Measurements from ENCODE around the gene BORCS6.

Gene BORCS6

DNA sequence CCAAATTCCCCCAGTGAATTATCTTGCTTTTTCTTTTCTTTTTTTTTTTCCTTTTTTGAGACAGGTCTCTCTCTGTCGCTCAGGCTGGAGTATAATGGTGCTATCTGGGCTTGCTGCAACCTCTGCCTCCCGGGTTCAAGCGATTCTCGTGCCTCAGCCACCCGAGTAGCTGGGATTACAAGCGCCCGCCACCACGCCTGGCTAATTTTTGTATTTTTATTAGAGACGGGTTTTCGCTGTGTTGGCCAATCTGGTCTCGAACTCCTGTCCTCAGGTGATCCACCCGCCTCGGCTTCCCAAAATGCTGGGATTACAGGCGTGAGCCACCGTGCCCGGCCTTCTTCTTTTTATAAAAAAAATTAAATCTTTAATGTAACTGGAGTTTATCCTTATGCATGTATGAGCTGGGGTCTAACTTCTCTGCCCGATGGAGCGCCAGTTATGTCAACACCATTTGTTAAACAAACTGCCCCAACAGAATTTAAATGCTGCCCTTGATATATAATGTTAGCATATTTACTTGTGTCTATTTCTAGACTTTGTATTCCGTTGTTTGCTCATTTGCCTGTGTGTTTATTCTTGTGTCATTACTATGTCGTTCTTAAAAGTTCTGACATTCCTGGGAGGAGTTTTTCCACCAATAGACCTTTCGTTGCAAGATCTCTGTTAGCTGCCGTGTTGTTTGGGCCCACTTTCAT, 20.9 kb upstream of the BORCS6 start:
- DNase-seq, result no peak

DNA sequence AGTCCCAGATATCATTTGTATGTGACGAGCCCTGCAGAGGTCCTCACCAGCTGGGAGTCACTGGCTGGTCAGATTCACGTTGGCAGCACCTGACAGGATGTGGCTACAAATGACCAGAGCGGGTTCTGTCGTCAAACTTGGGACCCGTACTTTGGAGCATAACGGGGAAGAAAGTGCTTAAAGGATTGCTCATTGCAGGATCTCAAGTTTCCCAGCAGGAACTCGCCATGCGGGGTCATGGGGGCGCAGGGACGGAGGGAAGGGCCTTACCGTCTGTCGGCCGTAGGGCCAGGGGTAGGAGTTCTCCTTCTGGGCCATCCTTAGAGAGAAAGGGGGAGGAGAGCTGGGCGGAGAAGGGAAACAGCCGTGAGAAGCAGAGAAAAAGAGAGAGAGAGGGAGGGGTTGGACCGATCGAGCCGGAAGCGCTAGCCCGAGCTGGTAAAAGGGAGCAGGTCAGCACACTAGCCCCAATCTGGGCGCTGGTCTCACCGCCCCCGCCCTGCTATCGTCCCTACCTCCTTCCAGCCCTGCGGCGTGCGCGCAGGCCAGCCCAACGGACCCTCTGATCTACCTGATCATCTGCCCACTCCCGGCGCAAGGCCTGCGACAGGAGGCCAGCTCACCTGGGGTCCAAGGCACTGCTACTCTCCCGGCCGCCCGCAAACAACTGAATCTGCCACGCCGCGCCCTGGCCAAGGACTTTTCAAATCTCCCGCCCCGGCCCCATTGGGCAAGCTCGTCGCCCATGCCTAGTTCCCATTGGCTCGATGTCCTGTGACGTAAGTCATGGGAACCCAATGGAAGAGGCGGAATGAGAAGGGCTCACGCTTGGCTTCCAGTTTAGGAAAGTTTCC, 20.2 kb upstream of the BORCS6 start, which contains the start of gene AURKB:
TSS of gene AURKB (minus strand) at position 669 of the 854 bp plus-strand sequence. CDS start at position 318, 351 bp downstream.
- DNase-seq, result peak; percentile 93

- DNase-seq, result no peak
These were observed 16.6 kb upstream of the BORCS6 start for GRCh38 chr17:8206536-8206935.

DNA sequence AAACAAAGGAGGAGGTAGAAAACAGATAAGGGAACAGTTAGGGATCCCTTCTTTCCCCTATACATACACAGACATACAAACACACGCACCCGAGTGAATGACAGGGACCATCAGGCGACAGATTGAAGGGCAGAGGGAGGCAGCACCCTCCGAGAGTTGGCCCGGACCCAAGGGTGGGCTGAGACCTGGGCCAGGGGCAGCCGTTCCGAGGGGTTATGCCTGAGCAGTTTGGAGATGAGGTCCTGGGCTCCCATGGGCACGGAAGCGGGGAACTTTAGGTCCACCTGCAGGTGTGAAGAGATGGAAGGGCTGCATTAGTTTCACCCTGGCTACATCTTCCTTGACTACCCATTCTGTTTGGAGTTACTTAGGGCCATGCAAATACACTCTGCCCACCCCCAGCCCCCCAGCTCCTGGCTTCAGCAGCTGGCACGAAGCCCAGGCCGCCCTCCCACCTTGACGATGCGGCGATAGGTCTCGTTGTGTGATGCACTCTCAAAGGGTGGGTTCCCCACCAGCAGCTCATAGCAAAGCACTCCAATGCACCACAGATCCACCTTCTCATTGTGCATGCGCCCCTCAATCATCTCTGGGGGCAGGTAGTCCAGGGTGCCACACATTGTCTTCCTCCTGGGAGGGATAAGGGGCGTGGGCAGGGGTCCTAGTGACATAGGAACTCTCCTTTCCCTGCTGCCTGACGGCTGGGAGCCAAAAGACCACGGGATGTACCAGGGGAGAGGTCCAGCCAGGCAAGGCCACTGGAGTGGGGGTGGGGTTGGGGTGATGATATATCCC, 15.0 kb upstream of the BORCS6 start:
- DNase-seq, result no peak

DNA sequence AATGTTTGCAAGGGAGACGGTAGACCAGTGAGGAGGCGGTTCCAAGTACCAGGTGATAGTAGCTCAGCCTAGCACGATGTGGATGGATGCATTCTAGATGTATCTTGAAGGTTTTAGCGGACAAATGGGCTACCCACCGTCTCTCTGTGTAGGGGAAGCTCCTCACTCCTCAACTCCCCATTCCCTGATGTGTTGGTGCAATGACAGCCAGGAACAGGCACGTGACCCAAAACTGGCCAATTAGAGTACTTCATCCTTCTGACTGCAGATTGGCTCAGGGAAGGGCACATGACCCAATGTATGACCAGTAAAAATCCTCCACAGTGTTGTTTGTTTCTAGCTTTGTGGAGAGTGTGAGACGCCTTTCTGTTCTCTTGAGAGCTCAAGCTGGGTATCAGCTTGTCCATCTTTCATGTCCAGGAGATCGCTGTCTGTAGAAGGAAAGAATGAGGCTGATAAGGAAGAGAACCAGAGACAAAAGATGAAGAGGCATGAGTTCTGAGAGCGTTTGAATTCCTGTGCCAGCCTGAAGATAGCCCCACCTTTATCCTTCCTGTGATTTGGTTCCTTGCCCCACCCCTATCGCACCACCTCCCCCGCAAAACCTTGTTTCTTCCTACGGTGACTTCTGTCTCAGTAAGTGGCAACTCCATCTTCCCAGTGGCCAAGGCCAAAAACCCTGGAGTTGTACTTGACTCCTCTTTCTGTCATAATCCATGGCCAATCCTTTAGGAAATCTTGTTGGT, 2.3 kb upstream of the BORCS6 start:
- peak; percentile 92 for DNase-seq

DNA sequence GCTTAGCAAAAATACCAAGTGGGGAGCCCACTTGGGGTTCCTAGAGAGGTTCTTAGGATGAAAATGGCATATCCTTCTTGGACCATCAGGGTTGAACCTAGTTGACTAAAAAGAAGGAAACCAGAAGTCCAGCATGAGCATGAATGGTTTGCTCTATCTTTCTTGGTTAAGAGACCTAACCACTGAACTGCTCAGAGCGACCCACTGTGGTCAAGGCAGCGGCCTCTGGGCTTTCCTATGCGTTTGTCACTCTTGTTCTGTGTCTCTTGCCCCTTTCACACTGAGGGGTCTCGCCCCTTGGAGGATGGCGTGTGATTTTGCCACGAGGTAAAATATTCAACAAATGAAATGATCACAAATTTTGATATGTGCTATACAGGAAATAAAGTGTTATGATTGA, 526 bp upstream of the BORCS6 start:
- DNase-seq, result no peak

DNA sequence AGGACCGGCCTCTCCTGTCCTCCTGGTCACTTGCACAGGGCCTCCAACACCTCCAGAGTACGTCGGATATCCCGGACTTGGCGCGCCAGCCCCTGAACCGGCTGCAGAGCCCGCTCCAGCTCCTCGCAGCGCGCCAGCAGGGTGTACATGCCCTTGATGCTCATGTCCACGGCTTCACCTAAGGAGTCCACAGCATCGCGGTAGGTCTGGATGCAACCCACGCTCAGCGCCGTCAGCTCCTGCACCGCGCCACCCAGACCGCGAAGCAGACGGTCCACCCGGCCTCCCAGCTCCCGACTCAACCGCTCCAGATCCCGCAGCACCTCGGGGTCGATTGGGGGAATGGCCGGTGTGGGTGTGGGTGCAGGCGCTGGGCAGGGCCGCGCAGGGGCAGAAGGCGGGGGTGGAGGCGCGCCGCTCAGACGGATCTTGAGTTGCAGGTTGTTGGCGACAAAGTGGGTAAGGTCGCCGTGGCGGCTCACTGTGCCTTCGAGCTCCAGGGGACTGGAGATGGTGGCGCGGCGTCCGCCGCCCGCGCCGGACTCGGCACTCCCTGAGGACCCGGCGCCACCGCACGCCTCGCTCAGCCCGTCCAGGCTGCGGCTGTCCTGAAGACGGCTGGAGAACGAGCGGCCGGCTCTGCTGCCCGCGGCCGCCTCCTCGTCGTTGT, 804 bp downstream of the BORCS6 start:
- no peak for DNase-seq

DNA sequence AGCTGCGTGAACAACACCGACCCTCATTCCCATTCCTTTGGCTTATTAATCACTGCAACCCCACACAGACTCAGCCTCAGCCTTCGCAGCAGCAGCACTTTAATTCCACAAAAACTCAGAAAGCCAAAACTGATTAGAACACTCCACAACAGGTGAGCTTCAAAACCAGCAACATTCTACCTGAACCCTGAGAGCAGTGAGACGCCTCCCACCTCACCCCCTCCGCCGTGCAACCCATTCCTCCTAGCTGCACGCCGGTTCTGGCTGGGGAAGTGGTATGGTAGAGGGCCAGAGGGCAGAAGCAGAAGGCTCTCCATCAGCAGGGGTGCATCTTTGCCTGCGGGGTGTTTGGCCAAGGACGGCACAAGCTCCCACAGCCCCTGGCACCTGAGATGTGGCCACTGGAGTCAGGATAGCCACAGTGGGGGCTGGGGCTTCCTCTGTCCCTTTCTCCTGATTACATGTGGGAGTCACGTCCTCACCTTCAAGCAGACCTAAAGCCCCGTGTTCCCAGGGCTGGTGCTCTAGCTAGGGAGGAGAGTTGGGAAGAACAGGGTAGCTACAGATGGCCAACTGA, 1.6 kb downstream of the BORCS6 start:
- no peak for DNase-seq

- DNase-seq, result peak; percentile 99
These were observed 2.3 kb downstream of the BORCS6 start for GRCh38 chr17:8187517-8188262.

GRCh38 chr17:8186787-8187516, 3.0 kb downstream of the BORCS6 start:
- DNase-seq, result peak; percentile 97

- no peak for DNase-seq
These were observed 3.6 kb downstream of the BORCS6 start for GRCh38 chr17:8186446-8186786.

DNA sequence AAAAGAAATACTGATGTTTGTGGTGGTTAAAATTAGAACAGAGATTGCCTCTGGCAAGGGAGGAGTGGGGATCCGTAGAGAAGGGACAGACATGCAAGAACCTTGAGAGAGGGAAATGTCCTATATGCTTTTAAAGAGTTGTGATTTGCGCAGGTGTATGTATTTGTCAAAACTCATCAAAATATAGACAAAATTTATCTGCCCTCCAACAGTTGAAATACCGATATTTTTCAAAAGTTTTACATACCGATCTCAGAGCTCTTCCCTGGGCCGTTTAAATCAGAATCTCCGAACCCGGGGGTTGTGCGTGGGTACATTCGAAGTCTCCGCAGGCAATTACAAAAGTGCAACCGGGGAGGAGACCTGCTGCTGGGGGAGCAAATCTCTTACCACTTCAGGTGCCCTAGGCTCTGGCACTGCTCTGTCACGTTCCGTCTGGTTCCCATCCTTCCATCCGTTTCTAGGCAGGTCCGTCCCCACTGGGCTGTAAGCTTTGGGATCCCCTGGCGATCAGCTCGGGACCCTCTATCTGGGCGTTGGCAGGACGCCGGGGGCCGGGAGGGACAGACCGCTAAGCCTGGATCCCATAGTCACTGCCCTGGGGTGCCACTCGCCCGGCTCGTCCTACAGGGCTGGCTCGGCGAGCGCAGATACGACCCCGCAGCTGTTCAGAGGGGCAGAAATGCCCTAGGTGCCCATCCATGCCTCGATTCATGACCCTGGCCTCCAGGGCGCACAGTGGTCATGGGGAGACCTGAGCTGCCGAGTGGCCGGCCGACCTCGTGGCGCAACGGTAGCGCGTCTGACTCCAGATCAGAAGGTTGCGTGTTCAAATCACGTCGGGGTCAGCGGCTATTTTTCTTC, 4.2 kb downstream of the BORCS6 start:
- DNase-seq, result peak; percentile 73

DNA sequence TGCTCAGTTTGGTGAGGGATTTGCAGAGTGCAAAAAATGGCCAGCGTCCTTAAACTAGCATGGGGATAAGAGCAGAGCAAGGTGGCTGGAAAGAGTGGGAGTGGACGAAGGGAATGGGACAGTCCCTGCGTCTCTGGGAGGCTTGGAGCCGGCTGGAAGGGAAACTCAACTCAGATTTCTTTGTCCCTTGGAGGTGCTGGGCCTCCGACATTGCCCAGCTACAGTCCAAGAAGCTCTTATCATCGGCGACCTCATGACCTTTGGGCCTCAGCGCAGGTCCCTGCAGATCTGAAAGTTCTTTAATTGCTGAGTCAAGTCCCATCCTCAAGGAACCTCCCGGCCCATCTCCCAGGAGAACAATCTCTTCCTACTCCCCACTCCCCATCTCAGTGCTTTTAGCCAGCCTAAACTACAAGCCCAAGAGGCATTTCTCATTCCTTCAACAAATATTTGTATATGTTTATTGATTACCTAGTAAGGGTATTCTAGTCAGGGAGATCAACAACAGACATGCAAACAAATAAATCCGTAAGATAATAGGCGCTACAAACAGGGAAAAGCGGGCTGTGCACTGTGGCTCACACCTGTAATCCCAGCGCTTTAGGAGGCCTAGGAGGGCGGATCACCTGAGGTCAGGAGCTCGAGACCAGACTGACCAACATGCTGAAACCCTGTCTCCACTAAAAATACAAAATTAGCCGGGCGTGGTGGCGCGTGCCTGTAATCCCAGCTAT, 12.8 kb downstream of the BORCS6 start:
- no peak for DNase-seq

DNA sequence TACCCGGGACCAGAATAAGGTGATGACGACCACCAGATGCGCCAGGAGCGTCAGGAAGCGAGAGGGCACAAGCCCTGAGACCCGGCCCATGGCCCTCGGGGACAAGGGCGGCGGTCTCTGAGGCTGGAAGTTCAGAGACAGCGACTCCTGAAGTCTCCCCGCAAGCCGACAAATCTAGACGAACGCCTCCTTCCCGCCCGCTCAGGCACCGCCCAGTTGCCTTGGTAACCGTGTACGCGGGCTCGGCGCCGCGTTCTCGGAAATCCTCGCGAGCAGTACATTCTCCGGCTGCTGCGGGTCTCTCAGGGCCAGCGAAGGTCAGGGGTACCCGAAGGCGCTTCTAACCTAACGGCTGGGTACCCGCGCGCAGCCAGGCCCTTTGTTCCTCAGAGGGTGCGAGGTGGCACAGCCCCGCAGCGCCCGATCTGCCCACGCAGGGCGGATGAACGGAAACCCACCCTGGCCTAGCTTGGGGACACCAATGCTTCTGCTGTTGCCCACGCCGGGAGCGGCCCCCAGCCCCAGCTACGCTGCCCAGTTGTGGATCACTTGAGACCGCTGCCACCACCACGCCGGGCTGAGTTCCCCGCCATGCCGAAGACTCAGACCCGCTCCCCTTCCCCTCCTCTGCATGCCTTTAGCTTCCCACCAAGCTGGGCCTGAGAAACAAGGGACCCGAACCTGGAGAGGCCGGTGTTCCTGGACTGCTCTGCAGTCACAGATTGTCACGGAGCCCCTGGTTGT, 13.6 kb downstream of the BORCS6 start, which contains the start of gene TMEM107:
TSS of gene TMEM107 (minus strand) at position 184 of the 744 bp plus-strand sequence. CDS start at position 90, 94 bp downstream.
- peak; percentile 71 for DNase-seq

DNA sequence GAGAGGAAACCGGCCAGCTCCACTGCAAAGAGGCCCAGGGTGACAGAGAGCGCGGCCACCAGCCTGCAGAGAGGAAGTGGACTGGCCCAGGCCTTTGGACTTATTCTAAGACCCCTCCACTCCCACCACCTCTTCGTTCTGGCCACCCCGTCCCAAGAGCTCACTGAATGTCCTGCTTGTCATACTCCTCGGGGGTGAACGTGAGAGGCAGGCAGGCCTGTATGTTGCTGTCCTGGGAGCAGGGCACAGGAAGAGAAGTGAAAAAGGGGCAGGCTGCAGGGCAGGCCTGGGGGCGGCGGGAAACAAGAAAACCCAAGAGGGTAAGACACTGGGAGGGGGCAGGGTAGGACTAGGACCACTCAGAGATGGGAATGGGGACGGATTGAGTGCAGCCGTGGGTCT, 14.2 kb downstream of the BORCS6 start:
- DNase-seq, result no peak

GRCh38 chr17:8173871-8174322, 16.1 kb downstream of the BORCS6 start:
- DNase-seq, result no peak

DNA sequence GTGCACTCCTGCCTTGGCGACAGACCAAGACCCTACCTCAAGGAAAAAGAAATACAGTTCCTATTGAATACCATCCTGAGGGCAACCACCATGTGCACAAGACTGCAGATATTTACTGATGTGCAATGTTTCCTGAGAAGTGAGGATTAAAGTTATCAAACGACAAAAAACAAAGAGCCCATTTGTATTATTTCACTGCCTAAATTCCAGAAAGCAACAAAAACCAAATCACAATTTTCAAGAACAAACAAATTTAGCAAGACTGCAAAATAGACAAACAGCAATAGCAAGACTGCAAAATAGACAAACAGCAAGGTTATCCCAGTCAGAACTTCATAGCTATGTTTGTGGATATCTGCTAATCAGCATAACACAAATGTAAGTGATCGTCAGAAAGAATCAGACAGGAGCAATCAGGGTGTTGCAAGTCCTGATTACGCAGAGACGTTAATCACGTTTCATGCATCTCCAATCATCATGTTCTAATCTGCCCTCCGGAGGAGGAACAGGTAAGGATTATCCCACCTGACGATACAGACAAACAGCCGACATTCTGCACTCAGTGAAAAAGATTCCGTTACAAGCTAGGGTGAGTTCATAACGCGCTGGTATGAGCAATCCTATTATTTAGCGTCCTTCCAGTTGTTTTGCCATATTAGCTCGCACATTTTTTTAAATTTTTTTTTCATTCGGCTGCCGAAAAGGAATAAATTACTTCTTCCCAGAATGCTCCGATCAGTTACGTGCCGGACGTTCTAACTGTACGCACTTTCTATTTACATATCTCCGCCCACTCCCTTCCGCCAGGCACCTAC, 16.7 kb downstream of the BORCS6 start:
- peak; percentile 98 for DNase-seq

Measured in NCI-H1694 (cell line).